IMR-90 (cell line): Measurements from ENCODE around the gene IL17RE. TPM values are rescaled to one million over a fixed set of nuclear protein-coding genes. Genes with fewer than 3 reads are reported as not detected.
A peak's percentile ranks its signal among the peaks of the same experiment; 100 is the strongest.

Experiments used
- ATAC-seq: fragments of 200-7000 bp; cut with Tn5 transposase; 2 replicates; pipeline ENCODE4 v1.9.1; 2020; ENCODE audit warnings: low read depth, mild to moderate bottlenecking, moderate library complexity
- BruUV-seq: library from RNA; stranded (reverse); fragments of 400-500 nt; replicated peaks from 2 replicates; lab custom pipeline; 2021; lab: Mats Ljungman, UMichigan
- CTCF ChIA-PET: fragments of 300-600 bp; formaldehyde crosslinking; extraction: SDS; loops from one replicate; lab custom pipeline; 2021; ENCODE audit warnings: antibody characterized with exemption; lab: Yijun Ruan, JAX
- POLR2A ChIA-PET: fragments of 300-600 bp; sonication (Branson Sonifier 250); formaldehyde crosslinking; loops from one replicate; lab custom pipeline; 2022; ENCODE audit warnings: antibody characterized with exemption; ENCODE audit not compliant: unreplicated experiment; lab: Charles Lee
- DNase-seq: peaks from one replicate; pipeline ENCODE4 v3.0.0; 2013
- H2AFZ ChIP-seq: replicated peaks from 2 replicates; pipeline ENCODE3; 2013; ENCODE audit warnings: low read length, mild to moderate bottlenecking; ENCODE audit not compliant: poor library complexity
- H2AK5ac ChIP-seq: 2 replicates; pipeline ENCODE4 v1.6.1; 2013; ENCODE audit warnings: low read depth, low read length, inconsistent platforms
- H2AK9ac ChIP-seq: replicated peaks from 2 replicates; pipeline ENCODE3; 2013; ENCODE audit warnings: mild to moderate bottlenecking, low read depth, low read length, moderate library complexity; ENCODE audit not compliant: poor library complexity
- H2BK120ac ChIP-seq: 2 replicates; pipeline ENCODE4 v1.6.1; 2013; ENCODE audit warnings: low read depth, low read length, inconsistent platforms
- H2BK15ac ChIP-seq: 3 replicates; pipeline ENCODE4 v1.6.1; 2013; ENCODE audit warnings: low read depth, low read length, inconsistent platforms
- H2BK20ac ChIP-seq: 2 replicates; pipeline ENCODE4 v1.6.1; 2013; ENCODE audit warnings: low read depth, mild to moderate bottlenecking, inconsistent platforms, low read length, moderate library complexity
- H2BK5ac ChIP-seq: 2 replicates; pipeline ENCODE4 v1.6.1; 2013; ENCODE audit warnings: mild to moderate bottlenecking, low read depth, low read length, inconsistent platforms; ENCODE audit not compliant: poor library complexity, severe bottlenecking
- H3K14ac ChIP-seq: replicated peaks from 2 replicates; pipeline ENCODE4 v1.6.1; 2013; ENCODE audit warnings: low read depth, low read length, inconsistent platforms
- H3K18ac ChIP-seq: 2 replicates; pipeline ENCODE4 v1.6.1; 2013; ENCODE audit warnings: low read depth, low read length, control low read depth
- H3K23ac ChIP-seq: 2 replicates; pipeline ENCODE4 v1.6.1; 2013; ENCODE audit warnings: low read depth, low read length, inconsistent platforms
- H3K27ac ChIP-seq: 2 replicates; pipeline ENCODE4 v1.5.1; 2013; ENCODE audit warnings: mild to moderate bottlenecking, control low read depth, low read length; ENCODE audit not compliant: insufficient read depth
- H3K27me3 ChIP-seq: 2 replicates; pipeline ENCODE4 v1.6.1; 2013; ENCODE audit warnings: low read length; ENCODE audit not compliant: control insufficient read depth, insufficient read depth
- H3K36me3 ChIP-seq: 2 replicates; pipeline ENCODE4 v1.6.1; 2013; ENCODE audit warnings: low read length, mixed read lengths; ENCODE audit not compliant: control insufficient read depth, insufficient read depth
- H3K4ac ChIP-seq: 2 replicates; pipeline ENCODE4 v1.6.1; 2013; ENCODE audit warnings: low read depth, low read length, inconsistent platforms
- H3K4me1 ChIP-seq: 2 replicates; pipeline ENCODE4 v1.6.1; 2013; ENCODE audit warnings: low read length, mixed read lengths; ENCODE audit not compliant: control insufficient read depth, insufficient read depth
- H3K4me2 ChIP-seq: 2 replicates; pipeline ENCODE4 v1.6.1; 2013; ENCODE audit warnings: low read depth, mild to moderate bottlenecking, control low read depth, low read length, moderate library complexity
- H3K4me3 ChIP-seq: 2 replicates; pipeline ENCODE4 v1.5.1; 2013; ENCODE audit warnings: low read depth, mild to moderate bottlenecking, control low read depth, low read length, moderate library complexity; ENCODE audit not compliant: insufficient read depth
- H3K56ac ChIP-seq: 2 replicates; pipeline ENCODE4 v1.6.1; 2013; ENCODE audit warnings: low read length, inconsistent platforms; ENCODE audit not compliant: insufficient read depth; ENCODE audit errors: extremely low read depth
- H3K79me1 ChIP-seq, 2 experiments: 2 replicates each; pipeline ENCODE4 v1.6.1; 2013; ENCODE audit warnings: low read length in 2 of 2, inconsistent platforms in 1 of 2, low read depth in 1 of 2
- H3K9ac ChIP-seq: 2 replicates; pipeline ENCODE4 v1.6.1; 2013; ENCODE audit warnings: low read depth, low read length, control low read depth
- H3K9me1 ChIP-seq: 2 replicates; pipeline ENCODE4 v1.6.1; 2013; ENCODE audit warnings: low read length, inconsistent platforms; ENCODE audit not compliant: insufficient read depth
- H3K9me3 ChIP-seq: 2 replicates; pipeline ENCODE4 v1.6.1; 2013; ENCODE audit warnings: low read length; ENCODE audit not compliant: control insufficient read depth, insufficient read depth
- H4K20me1 ChIP-seq: 2 replicates; pipeline ENCODE4 v1.6.1; 2013; ENCODE audit warnings: low read length, inconsistent platforms; ENCODE audit not compliant: insufficient read depth
- H4K5ac ChIP-seq: 2 replicates; pipeline ENCODE4 v1.6.1; 2013; ENCODE audit warnings: mild to moderate bottlenecking, low read depth, low read length, control low read depth
- H4K8ac ChIP-seq, 2 experiments: 2 replicates each; pipeline ENCODE4 v1.6.1; 2013; ENCODE audit warnings: low read depth in 2 of 2, low read length in 2 of 2, control low read depth in 1 of 2, inconsistent platforms in 1 of 2
- H4K91ac ChIP-seq: 2 replicates; pipeline ENCODE4 v1.6.1; 2013; ENCODE audit warnings: low read depth, low read length, inconsistent platforms; ENCODE audit not compliant: insufficient read depth
- BHLHE40 ChIP-seq: fragments of 150-350 bp; IDR thresholded peaks from 2 replicates; pipeline ENCODE4 v1.6.1; 2016; ENCODE audit warnings: mild to moderate bottlenecking, low read depth, low read length
- CEBPB ChIP-seq: IDR thresholded peaks from 2 replicates; pipeline ENCODE4 v1.6.1; 2012; ENCODE audit warnings: low read depth, low read length, improper control_type of control experiment
- ELK1 ChIP-seq: fragments of 150-350 bp; IDR thresholded peaks from 2 replicates; pipeline ENCODE4 v1.6.1; 2016; ENCODE audit warnings: low read depth, mild to moderate bottlenecking, low read length, moderate library complexity, borderline replicate concordance
- FOS ChIP-seq: fragments of 150-350 bp; IDR thresholded peaks from 2 replicates; pipeline ENCODE4 v1.6.1; 2016; ENCODE audit warnings: low read depth, low read length
- MAFK ChIP-seq: IDR thresholded peaks from 2 replicates; pipeline ENCODE4 v1.6.1; 2012; ENCODE audit warnings: low read depth, low read length, improper control_type of control experiment
- MXI1 ChIP-seq: IDR thresholded peaks from 2 replicates; pipeline ENCODE4 v1.6.1; 2012; ENCODE audit warnings: low read depth, mild to moderate bottlenecking, low read length, moderate library complexity, borderline replicate concordance
- POLR2A ChIP-seq: IDR thresholded peaks from 2 replicates; pipeline ENCODE4 v1.6.1; 2012; ENCODE audit warnings: mild to moderate bottlenecking, low read depth, low read length
- RAD21 ChIP-seq: IDR thresholded peaks from 2 replicates; pipeline ENCODE4 v1.6.1; 2012; ENCODE audit warnings: low read length, improper control_type of control experiment
- RCOR1 ChIP-seq: IDR thresholded peaks from 2 replicates; pipeline ENCODE4 v1.6.1; 2012; ENCODE audit warnings: mild to moderate bottlenecking, low read length, improper control_type of control experiment; ENCODE audit not compliant: insufficient replicate concordance
- RFX5 ChIP-seq: IDR thresholded peaks from 2 replicates; pipeline ENCODE4 v1.8.0; 2012; ENCODE audit warnings: low read depth, mild to moderate bottlenecking, low read length, moderate library complexity
- SMC3 ChIP-seq: fragments of 150-350 bp; IDR thresholded peaks from 2 replicates; pipeline ENCODE4 v1.6.1; 2016; ENCODE audit warnings: low read depth, mild to moderate bottlenecking, antibody characterized with exemption, low read length, moderate library complexity
- USF2 ChIP-seq: fragments of 150-350 bp; IDR thresholded peaks from 2 replicates; pipeline ENCODE4 v1.6.1; 2017; ENCODE audit warnings: mild to moderate bottlenecking, antibody characterized with exemption, low read length, low read depth
- WGBS, 2 experiments: methylation state at CpG; one replicate each; pipeline versions ENCODE4 v1.1.5 to v1.1.7; 2013; ENCODE audit warnings: missing lambda C conversion rate in 2 of 2; ENCODE audit not compliant: insufficient read length in 1 of 2; ENCODE audit errors: extremely low coverage in 2 of 2; 5-methylcytosine and 5-hydroxymethylcytosine counted together
- dilution Hi-C: fragments of 300-500 bp; cut with HindIII; formaldehyde crosslinking; loops from one replicate; pipeline ENCODE4 v1.14.3; 2018; ENCODE audit warnings: low sequenced_read_pairs; ENCODE audit not compliant: unreplicated experiment
- in situ Hi-C: fragments of 300-500 bp; cut with MboI; formaldehyde crosslinking; loops from 3 replicates; pipeline ENCODE4 v1.14.3; 2019; ENCODE audit warnings: low sequenced_read_pairs, inconsistent platforms, mixed read lengths
- intact Hi-C: fragments of 100-400 bp; cut with micrococcal nuclease; formaldehyde crosslinking; loops from 2 replicates; pipeline ENCODE4 v1.10.0; 2022
- polyA plus RNA-seq, 3 experiments: library from polyadenylated mRNA; depleted of rRNA; stranded (reverse); fragments of >200 nt; gene quantifications; 2 replicates each; pipeline ENCODE4 v1.2.3, GENCODE V29; 2012; ENCODE audit warnings: low replicate concordance in 1 of 3
- total RNA-seq: library from RNA; depleted of rRNA; stranded (reverse); fragments of >200 nt; gene quantifications from 2 replicates; pipeline ENCODE4 v1.2.3, GENCODE V29; 2012

IL17RE gene
- total and polyA plus RNA-seq, 2 of the 4 experiments (the other 2 are of a cell fraction), result 0.90 to 7.2 TPM

- Histone ChIP-seq H3K9me3 (no peaks in the 10 kb centered on the region), H2AK5ac (peak overlapping the region; percentile 20), H2BK20ac (no peak overlapping the region), H3K4me2 (no peak overlapping the region), H2BK120ac (no peak overlapping the region), H4K5ac (no peak overlapping the region), H2AK9ac (peak overlapping the region; percentile 79), H3K79me1 (peaks cover 7 to 35% of the 10 kb centered on the region in 2 experiments; a peak in 3 of 4 replicates), H4K91ac (peak overlapping the region; percentile 24), H3K23ac (peak overlapping the region; percentile 63; the same call in 1 of the 2 replicates), H3K18ac (no peak overlapping the region), H3K27ac (no peak overlapping the region; the same call in 1 of the 2 replicates), H2BK5ac (no peak overlapping the region), H4K20me1 (no peaks in the 10 kb centered on the region), H2BK15ac (no peak overlapping the region), H3K4me1 (peaks cover 32% of the 10 kb centered on the region), H3K4me3 (no peak overlapping the region), H3K36me3 (no peaks in the 10 kb centered on the region), H2AFZ (peak overlapping the region; percentile 99), H3K9me1 (peaks cover 11% of the 10 kb centered on the region), H3K9ac (no peak overlapping the region; the same call in 1 of the 2 replicates), H3K27me3 (no peaks in the 10 kb centered on the region), H3K14ac (no peak overlapping the region), H3K4ac (peak overlapping the region; percentile 45), H4K8ac (peak overlapping the region; percentile 73 to 98; a peak in 2 of 4 replicates), H3K56ac (no peak overlapping the region)
- intact Hi-C loops (loop anchor here (2.0 to 5.0 kb wide), 2 partner anchors 66 to 197 kb away; no protein-coding TSS in a partner anchor), in situ Hi-C loops (no loop called here), dilution Hi-C loops (no loop called here)
- no TSS peak for BruUV-seq
- CTCF ChIA-PET, result interaction anchor here (0.6 kb wide), 1 partner anchor 12 kb away, joined by 3 read pairs; the partner anchor contains the start of gene IL17RE
- 56% methylated on average over 3 of the region's 15 CpGs; no CpG with 5 or more reads in 1 of the 2 experiments for WGBS, 2 experiments
- TF ChIP-seq MAFK (no peak), FOS (no peak), CEBPB (no peak), MXI1 (no peak), BHLHE40 (no peak), RAD21 (no peak), POLR2A (no peak), USF2 (no peak), RCOR1 (no peak), ELK1 (no peak), SMC3 (no peak), RFX5 (no peak)
- POLR2A ChIA-PET, result interaction anchor here (0.6 kb wide), 1 partner anchor 24 kb away, joined by 4 read pairs; the partner anchor contains the start of gene JAGN1
- ATAC-seq (no peak), DNase-seq (no peak)
These were observed 12.1 kb downstream of the IL17RE start for GRCh38 chr3:9914559-9915253.
